Skeletal muscle satellite cell (primary cell): ENCODE data around the gene SETD3.

Source experiments
- H3K27me3 ChIP-seq: 2 replicates; pipeline ENCODE4 v1.7.0; 2013; ENCODE audit warnings: low read length; ENCODE audit not compliant: control insufficient read depth, insufficient read depth
- H3K36me3 ChIP-seq: 2 replicates; pipeline ENCODE4 v1.7.0; 2013; ENCODE audit warnings: mild to moderate bottlenecking, control low read depth, low read length; ENCODE audit not compliant: insufficient read depth
- H3K4me1 ChIP-seq: 2 replicates; pipeline ENCODE4 v1.7.0; 2013; ENCODE audit warnings: low read length; ENCODE audit not compliant: control insufficient read depth, insufficient read depth
- H3K4me2 ChIP-seq: 2 replicates; pipeline ENCODE4 v1.7.0; 2013; ENCODE audit warnings: mild to moderate bottlenecking, low read length
- H3K4me3 ChIP-seq: 2 replicates; pipeline ENCODE4 v1.7.0; 2013; ENCODE audit warnings: low read length
- H3K9ac ChIP-seq: 2 replicates; pipeline ENCODE4 v1.7.0; 2013; ENCODE audit warnings: mild to moderate bottlenecking, low read depth, low read length, moderate library complexity
- H3K9me3 ChIP-seq: replicated peaks from 2 replicates; pipeline ENCODE4 v1.7.0; 2013; ENCODE audit warnings: mild to moderate bottlenecking, control low read depth, low read length

SETD3 gene

GRCh38 chr14:99515301-99516155 is 34.9 kb upstream of the SETD3 start:
- H3K4me1 ChIP-seq, result no peaks in the 10 kb centered on the region
- no peaks in the 10 kb centered on the region for H3K9me3 ChIP-seq
- H3K4me2 ChIP-seq, result no peak overlapping the region
- no peak overlapping the region for H3K9ac ChIP-seq
- H3K4me3 ChIP-seq, result no peak overlapping the region
- peaks cover 12% of the 10 kb centered on the region for H3K36me3 ChIP-seq
- H3K27me3 ChIP-seq, result no peaks in the 10 kb centered on the region

GRCh38 chr14:99514552-99515300 is 34.1 kb upstream of the SETD3 start:
- H3K4me2 ChIP-seq, result no peak overlapping the region
- no peaks in the 10 kb centered on the region for H3K4me1 ChIP-seq
- no peaks in the 10 kb centered on the region for H3K27me3 ChIP-seq
- no peak overlapping the region for H3K9ac ChIP-seq
- peaks cover 15% of the 10 kb centered on the region for H3K36me3 ChIP-seq
- no peaks in the 10 kb centered on the region for H3K9me3 ChIP-seq
- no peak overlapping the region for H3K4me3 ChIP-seq

GRCh38 chr14:99513946-99514551 is 33.4 kb upstream of the SETD3 start:
- no peaks in the 10 kb centered on the region for H3K9me3 ChIP-seq
- H3K4me1 ChIP-seq, result no peaks in the 10 kb centered on the region
- peaks cover 22% of the 10 kb centered on the region for H3K36me3 ChIP-seq
- no peaks in the 10 kb centered on the region for H3K27me3 ChIP-seq
- H3K9ac ChIP-seq, result no peak overlapping the region
- H3K4me2 ChIP-seq, result no peak overlapping the region
- H3K4me3 ChIP-seq, result no peak overlapping the region

GRCh38 chr14:99513183-99513694 is 32.6 kb upstream of the SETD3 start:
- H3K9ac ChIP-seq, result no peak overlapping the region
- peaks cover 30% of the 10 kb centered on the region for H3K36me3 ChIP-seq
- no peaks in the 10 kb centered on the region for H3K4me1 ChIP-seq
- no peaks in the 10 kb centered on the region for H3K27me3 ChIP-seq
- no peak overlapping the region for H3K4me2 ChIP-seq
- H3K4me3 ChIP-seq, result no peak overlapping the region
- no peaks in the 10 kb centered on the region for H3K9me3 ChIP-seq

GRCh38 chr14:99512571-99513182 is 32.0 kb upstream of the SETD3 start:
- Histone ChIP-seq H3K4me3 (no peak overlapping the region), H3K36me3 (peaks cover 35% of the 10 kb centered on the region), H3K4me1 (no peaks in the 10 kb centered on the region)

GRCh38 chr14:99512110-99512449 is 31.4 kb upstream of the SETD3 start:
- H3K27me3 ChIP-seq, result no peaks in the 10 kb centered on the region
- H3K9ac ChIP-seq, result no peak overlapping the region
- peaks cover 41% of the 10 kb centered on the region for H3K36me3 ChIP-seq
- H3K9me3 ChIP-seq, result no peaks in the 10 kb centered on the region
- no peak overlapping the region for H3K4me2 ChIP-seq
- H3K4me1 ChIP-seq, result no peaks in the 10 kb centered on the region
- H3K4me3 ChIP-seq, result no peak overlapping the region

More at GRCh38 chr14:99512571-99513182, 32.0 kb upstream of the SETD3 start:
- no peaks in the 10 kb centered on the region for H3K9me3 ChIP-seq
- no peaks in the 10 kb centered on the region for H3K27me3 ChIP-seq
- H3K4me2 ChIP-seq, result no peak overlapping the region
- no peak overlapping the region for H3K9ac ChIP-seq

- H3K27me3 ChIP-seq, result no peaks in the 10 kb centered on the region
- H3K4me2 ChIP-seq, result no peak overlapping the region
- H3K4me3 ChIP-seq, result no peak overlapping the region
- H3K36me3 ChIP-seq, result peaks cover 46% of the 10 kb centered on the region
- H3K4me1 ChIP-seq, result no peaks in the 10 kb centered on the region
- H3K9ac ChIP-seq, result no peak overlapping the region
- no peaks in the 10 kb centered on the region for H3K9me3 ChIP-seq
Observed at GRCh38 chr14:99511421-99512109, 30.9 kb upstream of the SETD3 start.

- Histone ChIP-seq H3K4me3 (no peak overlapping the region), H3K9ac (no peak overlapping the region), H3K4me2 (no peak overlapping the region), H3K27me3 (no peaks in the 10 kb centered on the region), H3K36me3 (peaks cover 55% of the 10 kb centered on the region), H3K9me3 (no peaks in the 10 kb centered on the region), H3K4me1 (no peaks in the 10 kb centered on the region)
Observed at GRCh38 chr14:99510556-99511139, 30.0 kb upstream of the SETD3 start.

GRCh38 chr14:99509871-99510555 is 29.4 kb upstream of the SETD3 start:
- no peaks in the 10 kb centered on the region for H3K4me1 ChIP-seq
- peaks cover 61% of the 10 kb centered on the region for H3K36me3 ChIP-seq
- H3K27me3 ChIP-seq, result no peaks in the 10 kb centered on the region

GRCh38 chr14:99508896-99509629 is 28.4 kb upstream of the SETD3 start:
- no peaks in the 10 kb centered on the region for H3K27me3 ChIP-seq
- peaks cover 67% of the 10 kb centered on the region for H3K36me3 ChIP-seq
- no peak overlapping the region for H3K4me2 ChIP-seq
- H3K4me3 ChIP-seq, result no peak overlapping the region
- H3K4me1 ChIP-seq, result no peaks in the 10 kb centered on the region
- H3K9me3 ChIP-seq, result no peaks in the 10 kb centered on the region
- no peak overlapping the region for H3K9ac ChIP-seq

More at GRCh38 chr14:99509871-99510555, 29.4 kb upstream of the SETD3 start:
- Histone ChIP-seq H3K9me3 (no peaks in the 10 kb centered on the region), H3K4me2 (no peak overlapping the region), H3K9ac (no peak overlapping the region), H3K4me3 (no peak overlapping the region)
